Sciatic nerve (tissue), 2 donors: ENCODE data around the gene ARL11. TPM values are rescaled to one million over a fixed set of nuclear protein-coding genes. Genes with fewer than 3 reads are reported as not detected.
"Not testable (repeated sequence)": the region's sequence is repeated elsewhere in the genome, so short reads cannot be mapped to it uniquely, and the experiment has no call there.

Source experiments
- ATAC-seq: fragments of 200-7000 bp; cut with Tn5 transposase; one replicate; pipeline ENCODE4 v1.9.1; 2020; ENCODE audit warnings: mild to moderate bottlenecking, moderate library complexity
- DNase-seq: peaks from one replicate; pipeline ENCODE4 v3.0.0-alpha.2; 2020; ENCODE audit warnings: low spot score
- intact Hi-C: fragments of 100-400 bp; cut with DNase I; formaldehyde crosslinking; loops from one replicate; pipeline ENCODE4 v1.14.2; 2022
- total RNA-seq: library from RNA; stranded (reverse); fragmentation: NEBNext Ultra II Directional; extraction: Animal tissue kit (Norgen Biotek cat#: 25700); gene quantifications from one replicate; pipeline ENCODE4 v1.2.1, GENCODE V29; 2021
- donor health status: DM: no; HTN: no; CAD: no.
- donor health status: DM: no; HTN: no; CAD: no.

Gene ARL11
- total RNA-seq, 1 donor from 2014 or later = 1.1 TPM

GRCh38 chr13:49608651-49609331, 19.5 kb upstream of the ARL11 start:
- DNase-seq = no peak
- ATAC-seq = no peak
- intact Hi-C loops = loop anchor here (10.0 kb wide), 1 partner anchor 304 kb away; no protein-coding TSS in a partner anchor

GRCh38 chr13:49610176-49610575, 18.1 kb upstream of the ARL11 start:
- DNase-seq = no peak
- no peak for ATAC-seq
- intact Hi-C loops = no loop called here

DNA sequence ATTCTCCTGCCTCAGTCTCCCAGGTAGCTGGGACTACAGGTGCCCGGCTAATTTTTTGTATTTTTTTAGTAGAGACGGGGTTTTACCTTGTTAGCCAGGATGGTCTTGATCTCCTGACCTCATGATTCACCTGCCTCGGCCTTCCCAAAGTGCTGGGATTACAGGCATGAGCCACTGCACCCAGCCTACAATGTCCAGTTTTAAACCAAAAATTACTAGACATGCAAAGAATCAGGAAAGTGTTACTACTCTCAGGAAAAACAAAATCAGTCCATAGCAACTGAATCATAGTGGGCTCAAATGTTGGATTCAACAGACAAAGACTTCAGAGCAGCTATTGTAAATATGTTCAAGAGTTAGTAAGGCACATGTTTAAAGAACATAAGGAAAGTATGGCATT, 16.3 kb upstream of the ARL11 start:
- ATAC-seq, intact Hi-C loops, DNase-seq: not testable (repeated sequence)

DNA sequence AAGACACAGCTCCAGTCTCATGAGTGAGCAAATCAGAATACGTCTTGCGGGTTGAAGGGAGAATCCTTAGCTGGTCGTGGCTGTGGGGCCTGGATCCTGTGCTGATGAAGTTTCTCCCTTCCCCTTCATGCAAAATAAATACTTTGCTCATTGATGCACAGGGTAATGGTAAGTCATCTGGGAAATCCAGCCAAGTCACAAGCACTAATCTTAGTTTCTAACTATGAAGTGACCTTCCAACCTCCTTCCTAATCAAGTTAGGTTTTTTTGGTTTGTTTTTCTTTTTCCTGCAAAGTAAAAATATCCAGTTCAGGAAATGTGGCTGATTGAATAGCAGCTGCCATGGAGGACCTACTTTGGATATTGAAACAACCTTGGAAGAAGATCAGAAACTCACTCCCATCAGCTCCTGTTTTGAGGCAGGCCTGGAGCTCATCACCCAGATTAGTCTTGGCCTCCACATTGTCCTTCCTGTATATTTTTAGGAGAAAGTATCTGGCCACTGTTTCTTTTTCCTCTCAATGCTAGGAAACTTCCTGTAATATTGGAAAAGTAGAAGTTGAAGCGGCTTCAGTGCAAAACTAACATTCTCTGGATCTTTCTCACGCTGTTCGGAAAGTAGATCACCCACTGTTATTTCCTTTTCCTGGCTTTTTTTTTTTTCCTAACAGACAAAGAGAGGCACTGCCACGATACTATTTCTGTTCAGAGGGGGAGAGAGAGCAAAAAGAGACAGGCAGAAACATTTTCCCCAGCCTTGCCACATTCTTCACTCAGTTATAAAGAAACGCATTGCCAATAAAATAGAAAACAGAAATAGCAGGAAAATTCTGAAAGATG, 12.3 kb upstream of the ARL11 start:
- intact Hi-C loops = no loop called here
- DNase-seq (no peak), ATAC-seq (no peak)

GRCh38 chr13:49616676-49617065, 11.6 kb upstream of the ARL11 start:
- no peak for ATAC-seq
- intact Hi-C loops = no loop called here
- no peak for DNase-seq

DNA sequence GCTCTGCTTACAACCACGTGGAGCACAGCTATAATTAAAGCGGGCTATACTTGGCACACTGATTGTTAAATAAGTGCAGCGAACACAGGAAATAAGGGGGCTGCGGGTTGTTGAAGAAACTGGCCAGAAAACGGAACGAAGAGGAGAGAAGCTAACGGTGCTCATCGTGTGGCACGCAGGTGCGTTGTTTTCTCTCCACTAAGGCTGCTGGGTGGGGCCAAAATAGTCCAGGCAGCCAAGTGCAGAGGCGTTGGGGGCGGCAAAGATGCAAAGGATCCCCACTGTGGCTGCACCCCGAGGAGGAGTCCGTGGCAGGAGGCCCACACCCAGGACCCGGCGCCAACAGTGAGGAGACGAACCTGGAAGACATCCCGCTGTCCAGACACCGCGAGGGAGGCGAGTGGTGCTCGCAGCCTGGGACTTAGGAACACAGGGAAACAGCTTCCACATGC, 8.1 kb upstream of the ARL11 start:
- DNase-seq (no peak), ATAC-seq (peak; percentile 30)
- intact Hi-C loops = no loop called here

GRCh38 chr13:49622174-49622946, 5.9 kb upstream of the ARL11 start:
- ATAC-seq = no peak
- no peak for DNase-seq
- intact Hi-C loops = no loop called here

DNA sequence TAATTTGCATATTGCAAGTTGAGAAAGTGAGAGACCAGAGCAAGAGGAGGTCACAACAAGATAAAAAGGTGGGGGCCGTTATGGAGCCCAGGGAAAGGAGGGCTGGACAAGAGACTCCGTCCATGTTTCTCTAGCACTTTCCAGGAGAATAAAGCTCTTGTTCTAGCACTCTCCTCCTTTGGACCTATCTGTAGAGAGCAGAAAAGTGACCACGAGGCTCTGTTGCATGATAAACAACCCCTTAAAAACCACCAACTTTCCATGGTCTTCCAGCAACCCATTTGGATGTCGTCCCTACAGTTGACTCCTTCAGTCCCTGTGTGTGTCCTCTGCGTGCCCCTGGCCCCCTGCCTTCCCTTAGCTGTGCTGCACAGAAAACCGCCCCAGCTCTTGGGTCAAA, 4.1 kb upstream of the ARL11 start:
- DNase-seq = no peak
- intact Hi-C loops = no loop called here
- ATAC-seq = no peak

GRCh38 chr13:49625392-49626079, 2.8 kb upstream of the ARL11 start:
- intact Hi-C loops = no loop called here
- ATAC-seq = peak; percentile 66

DNA sequence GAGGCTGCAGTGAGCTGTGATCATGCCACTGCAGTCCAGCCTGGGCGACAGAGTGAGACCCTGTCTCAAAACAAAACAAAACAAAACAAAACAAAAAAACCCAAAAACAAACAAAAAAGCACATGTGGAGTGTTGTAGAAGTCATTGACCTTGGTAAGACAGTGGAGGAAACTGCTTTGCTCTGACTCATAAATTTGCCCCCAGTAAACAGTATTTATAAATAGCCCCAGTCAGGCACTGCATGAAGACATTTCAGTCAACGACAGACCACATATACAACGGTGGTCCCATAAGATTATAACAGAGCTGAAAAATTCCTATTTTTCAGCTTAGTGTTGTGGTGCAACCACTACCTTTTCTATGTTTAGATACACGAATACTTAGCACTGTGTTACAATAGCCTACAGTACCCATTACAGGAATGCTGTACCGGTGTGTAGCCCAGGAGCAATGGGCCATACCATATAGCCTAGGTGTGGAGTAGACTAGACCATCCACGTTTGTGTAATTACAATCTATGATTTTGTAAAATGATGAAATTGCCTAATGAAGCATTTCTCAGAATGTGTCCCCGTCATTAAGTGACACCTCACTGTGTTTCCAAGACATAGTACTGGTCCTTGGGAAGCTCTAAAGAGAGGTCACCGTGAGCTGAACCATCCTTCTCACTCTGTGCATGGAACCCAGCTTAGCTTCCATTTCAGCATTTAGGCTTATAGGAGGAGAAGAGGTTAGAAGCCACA, 1.1 kb downstream of the ARL11 start:
- ATAC-seq (no peak), DNase-seq (no peak)
- intact Hi-C loops = no loop called here

More at GRCh38 chr13:49625392-49626079, 2.8 kb upstream of the ARL11 start:
- DNase-seq = peak; percentile 68

DNA sequence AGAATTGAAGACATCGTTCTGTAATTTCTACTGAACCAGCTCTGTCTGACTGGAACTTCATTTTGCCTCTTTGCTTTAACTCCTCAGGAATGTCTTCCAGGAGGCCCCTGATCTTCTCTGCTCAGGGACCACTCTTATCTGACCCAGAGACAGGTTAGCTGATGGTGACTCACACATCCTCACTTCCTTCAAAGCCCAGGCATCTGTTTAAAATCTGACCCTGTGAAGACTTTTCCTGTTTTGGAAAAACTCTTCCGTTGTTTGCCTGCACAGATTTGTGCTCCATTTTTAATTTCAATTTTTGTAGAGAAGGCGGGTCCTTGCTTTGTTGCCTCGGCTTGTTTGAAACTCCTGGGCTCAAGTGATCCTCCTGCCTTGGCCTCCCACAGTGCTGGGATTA, 1.6 kb downstream of the ARL11 start:
- intact Hi-C loops = no loop called here
- no peak for DNase-seq
- no peak for ATAC-seq

DNA sequence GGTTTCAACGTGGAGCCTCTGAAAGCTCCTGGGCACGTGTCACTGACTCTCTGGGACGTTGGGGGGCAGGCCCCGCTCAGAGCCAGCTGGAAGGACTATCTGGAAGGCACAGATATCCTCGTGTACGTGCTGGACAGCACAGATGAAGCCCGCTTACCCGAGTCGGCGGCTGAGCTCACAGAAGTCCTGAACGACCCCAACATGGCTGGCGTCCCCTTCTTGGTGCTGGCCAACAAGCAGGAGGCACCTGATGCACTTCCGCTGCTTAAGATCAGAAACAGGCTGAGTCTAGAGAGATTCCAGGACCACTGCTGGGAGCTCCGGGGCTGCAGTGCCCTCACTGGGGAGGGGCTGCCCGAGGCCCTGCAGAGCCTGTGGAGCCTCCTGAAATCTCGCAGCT, 2.3 kb downstream of the ARL11 start:
- ATAC-seq (no peak), DNase-seq (no peak)
- intact Hi-C loops = no loop called here

DNA sequence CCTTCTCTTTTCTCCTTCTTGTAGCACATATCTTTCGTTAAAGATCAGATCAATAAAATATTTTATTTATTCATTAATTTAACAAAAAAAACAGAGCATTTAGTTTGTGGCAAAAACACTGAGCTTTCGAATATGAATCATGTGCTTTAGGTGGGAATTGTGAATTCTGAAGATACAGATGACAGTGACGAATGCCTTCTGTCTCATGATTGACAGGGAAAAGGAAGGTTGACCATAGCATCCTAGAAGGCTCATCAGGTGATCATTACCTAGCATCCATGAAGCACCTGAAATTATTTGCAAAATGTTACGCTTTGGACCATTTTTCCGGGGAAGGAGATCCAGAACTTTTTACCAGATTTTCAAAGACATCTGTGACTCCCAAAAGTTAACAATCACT, 3.8 kb downstream of the ARL11 start:
- intact Hi-C loops = no loop called here
- ATAC-seq = no peak

DNA sequence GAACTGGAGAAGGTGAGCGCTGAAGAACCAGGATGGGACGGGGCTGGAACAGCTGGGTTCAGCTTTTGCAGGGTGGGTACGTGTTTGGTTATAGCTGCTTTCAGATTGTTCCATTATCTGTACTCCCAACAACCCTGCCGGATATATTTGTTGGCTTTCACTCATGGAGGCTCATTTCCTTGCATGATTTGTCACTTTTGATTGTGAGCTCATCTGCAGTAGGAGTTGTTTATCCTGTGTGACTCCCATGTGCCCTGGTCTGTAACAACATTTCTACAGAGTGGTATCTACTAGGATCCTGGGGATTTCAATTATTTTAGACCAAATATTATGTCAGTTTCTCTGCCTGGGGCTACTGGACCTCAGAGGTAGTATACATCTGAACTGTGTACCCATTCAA, 5.4 kb downstream of the ARL11 start:
- intact Hi-C loops = no loop called here
- DNase-seq (no peak), ATAC-seq (no peak)

More for the DNA sequence above, 3.8 kb downstream of the ARL11 start:
- DNase-seq = no peak

GRCh38 chr13:49635599-49636433, 7.5 kb downstream of the ARL11 start:
- intact Hi-C loops = no loop called here
- DNase-seq = no peak
- peak; percentile 34 for ATAC-seq

DNA sequence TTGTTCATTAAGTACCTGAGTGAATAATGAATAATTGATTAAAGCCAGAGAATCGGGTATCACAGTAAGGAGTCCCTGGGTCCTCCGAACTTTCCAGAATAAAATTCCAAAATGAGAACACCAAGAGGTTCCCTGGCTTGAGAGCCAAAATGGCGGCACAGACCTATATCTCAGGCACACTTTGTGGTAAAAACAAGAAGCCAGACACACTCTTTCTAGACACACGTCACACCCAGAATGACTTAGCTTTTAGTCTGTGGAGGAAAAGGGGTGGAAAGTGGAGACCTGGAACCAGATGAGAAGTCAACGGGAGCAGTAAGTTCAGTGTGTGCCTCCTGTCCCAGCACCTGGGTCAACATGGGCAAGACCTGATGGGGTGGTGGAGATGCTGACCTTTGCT, 8.4 kb downstream of the ARL11 start:
- DNase-seq (no peak), ATAC-seq (no peak)
- intact Hi-C loops = no loop called here

GRCh38 chr13:49638030-49638743, 9.9 kb downstream of the ARL11 start:
- DNase-seq (no peak), ATAC-seq (no peak)
- intact Hi-C loops = no loop called here
